HG03439 (cell line): ENCODE results near the gene CDKN2AIPNL.
"Not testable (repeated sequence)": the region's sequence is repeated elsewhere in the genome, so short reads cannot be mapped to it uniquely, and the experiment has no call there.

Source experiments
- ATAC-seq: cut with Tn5 transposase; IDR thresholded peaks from one replicate; pipeline ENCODE4 v1.9.1; 2021; ENCODE audit warnings: mild to moderate bottlenecking, moderate library complexity; ENCODE audit not compliant: unreplicated experiment

CDKN2AIPNL gene

GRCh38 chr5:134403951-134404350, 7.7 kb downstream of the CDKN2AIPNL start:
- ATAC-seq, result no peak

GRCh38 chr5:134398609-134399155, 13.0 kb downstream of the CDKN2AIPNL start:
- ATAC-seq, result no peak

- no peak for ATAC-seq
These were observed 14.5 kb downstream of the CDKN2AIPNL start for GRCh38 chr5:134397196-134397595.

GRCh38 chr5:134396274-134396673, 15.4 kb downstream of the CDKN2AIPNL start:
- ATAC-seq, result no peak

GRCh38 chr5:134394932-134395331, 16.7 kb downstream of the CDKN2AIPNL start:
- ATAC-seq, result no peak

GRCh38 chr5:134392301-134392700, 19.4 kb downstream of the CDKN2AIPNL start:
- ATAC-seq, result no peak

GRCh38 chr5:134387443-134387842, 24.2 kb downstream of the CDKN2AIPNL start:
- no peak for ATAC-seq

- no peak for ATAC-seq
These were observed 27.5 kb downstream of the CDKN2AIPNL start for GRCh38 chr5:134383980-134384697.

GRCh38 chr5:134382204-134382603, 29.5 kb downstream of the CDKN2AIPNL start:
- ATAC-seq, result not testable (repeated sequence)

GRCh38 chr5:134380346-134380745, 31.3 kb downstream of the CDKN2AIPNL start:
- no peak for ATAC-seq

GRCh38 chr5:134374232-134374631, 37.4 kb downstream of the CDKN2AIPNL start:
- no peak for ATAC-seq

GRCh38 chr5:134373633-134374032, 38.0 kb downstream of the CDKN2AIPNL start:
- not testable (repeated sequence) for ATAC-seq

- no peak for ATAC-seq
These were observed 39.8 kb downstream of the CDKN2AIPNL start for GRCh38 chr5:134371834-134372340.

GRCh38 chr5:134370871-134371833, 40.5 kb downstream of the CDKN2AIPNL start, which contains the start of gene UBE2B:
UBE2B (plus strand) TSS chr5:134371569; CDS start chr5:134371596, 27 bp downstream.
- ATAC-seq, result peak; percentile 77

- ATAC-seq, result peak; percentile 9
These were observed 41.3 kb downstream of the CDKN2AIPNL start for GRCh38 chr5:134370311-134370870.

- no peak for ATAC-seq
These were observed 46.1 kb downstream of the CDKN2AIPNL start for GRCh38 chr5:134365604-134366003.

GRCh38 chr5:134355681-134356080, 56.0 kb downstream of the CDKN2AIPNL start:
- no peak for ATAC-seq
